Esophagus (tissue), 2 donors: Measurements from ENCODE around the gene TFDP2. TPM values are rescaled to one million over a fixed set of nuclear protein-coding genes. Genes with fewer than 3 reads are reported as not detected.
"Not testable (repeated sequence)": the region's sequence is repeated elsewhere in the genome, so short reads cannot be mapped to it uniquely, and the experiment has no call there.

Experiments
- H3K27ac ChIP-seq, 2 donors: one replicate each; pipeline ENCODE4 v1.5.1; 2013; ENCODE audit warnings: low read depth in 2 of 2, mild to moderate bottlenecking in 2 of 2, inconsistent platforms in 1 of 2, low read length in 1 of 2, moderate library complexity in 1 of 2
- H3K27me3 ChIP-seq, 2 donors: one replicate each; pipeline ENCODE4 v1.6.1; 2013; ENCODE audit warnings: low read length in 2 of 2, control low read depth in 1 of 2, mild to moderate bottlenecking in 1 of 2; ENCODE audit not compliant: insufficient read depth in 2 of 2, control insufficient read depth in 1 of 2
- H3K36me3 ChIP-seq, 2 donors: one replicate each; pipeline ENCODE4 v1.6.1; 2013; ENCODE audit warnings: low read length in 1 of 2; ENCODE audit not compliant: control insufficient read depth in 2 of 2, insufficient read depth in 2 of 2
- H3K4me1 ChIP-seq, 2 donors: one replicate each; pipeline ENCODE4 v1.6.1; 2013; ENCODE audit warnings: low read length in 1 of 2; ENCODE audit not compliant: control insufficient read depth in 2 of 2, insufficient read depth in 2 of 2
- H3K4me3 ChIP-seq, 2 donors: one replicate each; pipeline ENCODE4 v1.5.1; 2013; ENCODE audit warnings: low read length in 2 of 2, mild to moderate bottlenecking in 2 of 2, low read depth in 1 of 2, moderate library complexity in 1 of 2
- H3K9me3 ChIP-seq, 2 donors: one replicate each; pipeline ENCODE4 v1.6.1; 2013; ENCODE audit warnings: mild to moderate bottlenecking in 2 of 2, low read depth in 1 of 2, low read length in 1 of 2, moderate library complexity in 1 of 2; ENCODE audit not compliant: control insufficient read depth in 2 of 2, insufficient read depth in 1 of 2
- WGBS, 2 donors: extraction: QIAGEN DNeasy Blood & Tissue Kit; methylation state at CpG; one replicate each; pipeline ENCODE4 v1.1.7; 2013; 5-methylcytosine and 5-hydroxymethylcytosine counted together
- polyA plus RNA-seq, 2 donors: library from polyadenylated mRNA; stranded (reverse); fragments of 200-250 nt; gene quantifications; one replicate each; pipeline ENCODE4 v1.2.3, GENCODE V29; 2013
- donor health status: healthy with polysubstance abuse.
- donor health status: Bipolar disorder and iron deficiency.

Gene TFDP2
- polyA plus RNA-seq, 2 donors = 6.2 to 10.8 TPM

DNA sequence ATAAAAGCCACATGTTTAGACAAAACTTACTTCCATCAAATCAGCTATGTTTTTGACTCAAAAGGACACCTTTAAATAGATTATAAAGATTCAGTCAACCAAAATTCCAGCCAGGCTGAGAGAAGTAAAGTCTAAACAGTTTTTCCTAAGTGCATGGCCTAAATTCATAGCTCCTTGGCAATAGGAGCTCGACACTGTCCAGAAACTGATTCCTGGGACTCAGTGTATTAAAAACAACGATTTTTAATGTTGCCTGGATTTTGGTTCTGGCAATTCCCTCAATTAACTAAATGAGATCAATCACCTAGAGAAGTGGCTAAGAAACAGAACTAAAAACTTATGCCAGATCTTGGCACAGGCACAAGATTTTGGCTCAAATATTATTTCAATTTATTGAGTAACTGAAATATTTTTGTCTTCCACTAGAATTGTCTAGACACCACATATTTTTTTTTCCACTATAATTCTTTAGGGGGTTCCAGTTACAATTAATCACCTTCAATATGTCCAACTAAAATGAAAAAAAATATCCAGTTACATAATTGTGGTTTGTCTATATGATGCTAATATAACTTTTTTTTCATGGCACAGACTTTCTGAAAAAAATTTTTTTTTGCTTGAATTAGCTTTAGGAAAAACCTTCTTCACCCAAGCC, 135.9 kb downstream of the TFDP2 start:
- H3K36me3 ChIP-seq = no peaks in the 10 kb centered on the region
- no peaks in the 10 kb centered on the region for H3K27me3 ChIP-seq
- H3K4me1 ChIP-seq = no peaks in the 10 kb centered on the region
- H3K9me3 ChIP-seq = no peaks in the 10 kb centered on the region
- WGBS, 2 donors = 42 to 52% methylated on average over 2 of the region's 2 CpGs
- no peak overlapping the region for H3K4me3 ChIP-seq
- no peak overlapping the region for H3K27ac ChIP-seq

DNA sequence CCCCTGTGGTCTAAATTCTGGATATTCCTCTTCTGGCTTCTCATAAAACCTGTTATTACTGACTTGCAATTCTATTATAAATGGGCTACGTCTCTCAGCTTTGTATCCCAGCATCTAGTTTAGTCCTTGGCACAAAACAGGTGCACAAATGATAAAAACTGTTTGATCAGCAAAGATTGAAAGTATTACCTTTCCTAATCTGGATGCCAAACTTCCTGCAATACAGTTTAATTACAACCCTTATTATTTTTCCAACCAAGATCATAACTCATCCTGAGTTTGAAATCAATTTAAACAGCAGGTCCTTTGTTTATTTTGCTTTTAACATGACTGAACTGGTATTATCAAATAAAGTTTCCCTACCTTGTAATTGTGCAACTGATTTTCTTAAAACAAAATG, 140.3 kb downstream of the TFDP2 start:
- 51 to 57% methylated on average over 1 of the region's 1 CpG for WGBS, 2 donors
- Histone ChIP-seq H3K27ac (no peak overlapping the region), H3K9me3 (no peaks in the 10 kb centered on the region), H3K27me3 (no peaks in the 10 kb centered on the region), H3K4me1 (no peaks in the 10 kb centered on the region), H3K36me3 (no peaks in the 10 kb centered on the region), H3K4me3 (no peak overlapping the region)

DNA sequence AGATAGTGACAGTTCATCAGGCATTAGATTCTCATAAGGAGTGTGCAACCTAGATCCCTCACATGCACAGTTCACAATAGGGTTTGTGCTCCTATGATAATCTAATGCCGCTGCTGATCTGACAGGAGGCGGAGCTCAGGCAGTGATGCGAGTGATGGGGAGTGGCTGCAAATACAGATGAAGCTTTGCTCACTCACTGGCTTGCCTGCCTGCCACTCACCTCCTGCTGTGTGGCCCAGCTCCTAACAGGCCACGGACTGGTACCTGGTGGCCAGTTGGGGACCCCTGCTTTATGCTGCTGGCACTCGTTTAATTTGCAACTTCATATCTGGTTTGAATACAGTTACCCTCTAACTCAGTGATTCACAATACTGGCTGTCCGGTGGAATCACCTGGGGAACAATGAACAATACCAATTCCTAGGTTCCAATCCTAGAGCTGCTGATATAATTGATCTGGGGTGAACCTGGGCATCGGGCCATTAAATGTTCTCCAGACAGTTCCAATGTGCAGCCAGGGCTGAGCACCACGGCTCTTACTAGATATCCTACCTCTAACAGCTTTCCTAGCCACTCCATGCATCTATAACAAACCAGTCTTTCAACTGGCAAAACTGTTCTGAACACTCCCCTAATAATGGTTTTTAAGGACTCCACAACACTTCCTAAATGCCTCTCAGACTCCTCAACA, 141.5 kb downstream of the TFDP2 start:
- WGBS, 2 donors = 87 to 88% methylated on average over 8 of the region's 8 CpGs
- no peaks in the 10 kb centered on the region for H3K9me3 ChIP-seq
- no peak overlapping the region for H3K4me3 ChIP-seq
- no peak overlapping the region for H3K27ac ChIP-seq
- no peaks in the 10 kb centered on the region for H3K36me3 ChIP-seq
- H3K27me3 ChIP-seq = no peaks in the 10 kb centered on the region
- no peaks in the 10 kb centered on the region for H3K4me1 ChIP-seq

DNA sequence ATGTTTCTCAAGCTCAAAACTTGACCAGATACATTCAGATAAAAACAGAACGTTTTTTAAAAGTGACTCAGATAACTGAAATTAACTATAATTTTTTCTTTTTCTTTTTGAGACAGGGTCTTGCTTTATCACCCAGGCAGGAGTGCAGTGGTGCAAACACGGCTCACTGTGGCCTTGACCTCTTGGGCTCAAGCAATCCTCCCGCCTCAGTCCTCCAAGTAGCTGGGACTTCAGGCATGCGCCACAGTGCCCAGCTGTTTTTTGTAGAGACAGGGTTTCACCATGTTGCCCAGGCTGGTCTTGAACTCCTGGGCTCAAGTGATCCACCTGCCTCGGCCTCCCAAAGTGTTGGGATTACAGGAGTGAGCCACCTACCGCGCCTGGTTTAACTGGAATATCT, 144.4 kb downstream of the TFDP2 start:
- H3K27ac ChIP-seq, H3K27me3 ChIP-seq, H3K4me1 ChIP-seq, H3K9me3 ChIP-seq, H3K4me3 ChIP-seq, H3K36me3 ChIP-seq: not testable (repeated sequence)
- WGBS, 2 donors = 92 to 93% methylated on average over 7 of the region's 7 CpGs

DNA sequence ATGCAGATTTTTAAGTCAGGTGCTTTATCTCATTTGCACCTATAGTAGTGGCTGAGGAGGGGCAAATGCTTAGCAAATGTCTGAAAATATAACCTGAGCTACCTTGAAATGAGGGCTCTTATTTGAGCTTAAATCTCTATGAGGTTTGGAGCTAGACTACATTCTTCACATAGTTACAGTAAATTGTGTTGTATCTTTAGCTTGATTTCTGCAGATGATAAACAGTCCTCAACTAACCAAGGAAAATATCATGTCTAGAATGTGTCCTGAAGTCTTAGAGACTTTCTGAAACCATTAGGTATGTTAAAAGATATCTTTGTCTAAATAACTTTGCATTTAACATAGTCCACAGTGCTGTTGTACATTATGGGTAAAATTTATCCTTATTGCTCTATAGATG, 145.3 kb downstream of the TFDP2 start:
- H3K4me1 ChIP-seq = no peaks in the 10 kb centered on the region
- H3K27me3 ChIP-seq = no peaks in the 10 kb centered on the region
- H3K36me3 ChIP-seq = no peaks in the 10 kb centered on the region
- no peak overlapping the region for H3K4me3 ChIP-seq
- H3K27ac ChIP-seq = no peak overlapping the region
- H3K9me3 ChIP-seq = no peaks in the 10 kb centered on the region

DNA sequence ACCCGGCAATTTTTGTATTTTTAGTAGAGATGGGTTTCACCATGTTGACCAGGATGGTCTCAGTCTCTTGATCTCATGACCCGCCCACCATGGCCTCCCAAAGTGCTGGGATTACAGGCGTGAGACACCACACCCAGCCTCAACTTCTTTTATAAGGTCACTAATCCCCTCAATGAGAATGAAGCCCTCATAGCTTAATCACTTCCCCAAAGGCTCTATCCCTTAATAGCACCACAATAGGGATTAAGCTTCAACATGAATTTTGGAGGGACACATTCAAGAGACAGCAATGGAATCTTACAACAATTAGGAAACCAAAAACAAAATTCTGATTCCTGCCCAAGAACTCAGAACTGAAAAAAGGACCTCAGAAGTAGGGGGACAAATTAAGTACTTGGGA, 146.1 kb downstream of the TFDP2 start:
- Histone ChIP-seq H3K9me3 (no peaks in the 10 kb centered on the region), H3K4me3 (no peak overlapping the region), H3K27ac (no peak overlapping the region), H3K27me3 (no peaks in the 10 kb centered on the region), H3K4me1 (no peaks in the 10 kb centered on the region), H3K36me3 (no peaks in the 10 kb centered on the region)
- WGBS, 2 donors = 88 to 93% methylated on average over 3 of the region's 3 CpGs

DNA sequence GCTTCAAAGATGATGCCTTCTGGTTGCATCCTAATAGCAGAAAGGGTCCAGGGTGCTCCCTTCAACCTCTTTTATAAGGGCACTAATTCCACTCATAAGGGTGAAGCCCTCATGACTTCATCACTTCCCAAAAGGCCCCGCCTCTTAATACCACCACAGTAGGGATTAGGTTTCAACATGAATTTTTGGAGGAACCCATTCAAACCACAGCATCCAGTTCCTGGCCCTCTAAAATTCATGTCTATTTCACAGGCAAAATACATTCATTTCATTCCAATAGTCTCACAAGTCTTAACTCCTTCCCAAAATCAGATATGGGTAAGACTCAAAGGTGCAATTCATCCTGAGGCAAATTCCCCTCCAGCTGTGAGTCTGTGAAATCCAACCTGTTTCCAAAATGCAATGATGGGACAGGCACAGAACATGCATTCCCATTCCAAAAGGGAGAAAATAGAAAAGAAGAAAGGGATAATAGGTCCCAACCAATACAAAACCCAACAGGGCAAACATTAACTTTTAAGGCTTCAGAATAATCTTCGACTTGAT, 148.9 kb downstream of the TFDP2 start:
- Histone ChIP-seq H3K9me3 (no peaks in the 10 kb centered on the region), H3K4me1 (no peaks in the 10 kb centered on the region), H3K36me3 (no peaks in the 10 kb centered on the region), H3K27me3 (no peaks in the 10 kb centered on the region), H3K27ac (no peak overlapping the region), H3K4me3 (no peak overlapping the region)
- 91 to 95% methylated on average over 2 of the region's 2 CpGs for WGBS, 2 donors

DNA sequence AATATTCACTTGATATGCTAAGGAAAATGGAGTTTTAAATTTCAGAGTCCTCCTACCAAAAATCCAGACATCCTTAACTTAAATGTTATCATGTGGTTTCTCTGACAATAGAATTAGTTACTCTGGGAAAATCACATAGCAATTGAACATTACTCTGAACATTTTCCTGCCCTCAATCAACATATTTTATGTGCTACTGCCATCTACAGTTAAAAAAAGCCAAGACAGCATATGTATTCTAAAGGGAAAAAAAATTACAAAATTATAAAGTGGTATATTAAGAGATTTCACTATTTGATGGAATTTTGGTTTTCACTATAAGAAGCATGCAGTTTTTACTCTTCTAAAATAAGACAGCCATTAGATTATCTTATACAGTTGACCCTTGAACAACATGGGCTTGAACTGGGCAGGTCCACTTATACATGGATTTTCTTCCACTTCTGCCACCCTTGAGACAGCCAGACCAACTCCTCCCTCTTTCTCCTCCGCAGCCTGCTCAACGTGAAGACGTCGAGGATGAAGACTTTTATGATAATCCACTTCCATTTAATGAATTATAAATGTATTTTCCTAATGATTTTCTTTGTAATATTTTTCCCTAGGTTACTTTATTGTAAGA, 150.6 kb downstream of the TFDP2 start:
- Histone ChIP-seq H3K27ac (no peak overlapping the region), H3K27me3 (no peaks in the 10 kb centered on the region), H3K36me3 (no peaks in the 10 kb centered on the region), H3K9me3 (no peaks in the 10 kb centered on the region), H3K4me3 (no peak overlapping the region), H3K4me1 (no peaks in the 10 kb centered on the region)
- WGBS, 2 donors = 60 to 66% methylated on average over 4 of the region's 4 CpGs

DNA sequence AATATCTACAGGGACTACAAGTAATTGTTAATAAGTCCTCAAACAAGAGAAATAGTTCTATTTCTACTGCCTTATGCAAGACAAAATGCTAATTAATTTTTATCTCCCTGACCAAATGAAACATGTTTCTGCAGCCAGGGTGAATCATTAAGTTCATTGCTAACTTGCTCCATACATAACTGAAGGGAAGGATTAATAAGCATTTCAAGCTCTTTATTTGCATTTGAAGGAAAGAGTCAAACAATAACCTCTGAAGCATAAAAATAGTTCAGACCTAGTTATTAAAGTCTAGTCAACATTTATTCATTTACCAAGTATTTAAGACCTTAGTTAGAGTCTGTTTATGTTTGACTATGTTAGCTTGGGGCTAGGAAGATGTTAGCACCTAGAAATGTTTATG, 152.9 kb downstream of the TFDP2 start:
- no peak overlapping the region for H3K4me3 ChIP-seq
- H3K9me3 ChIP-seq = no peaks in the 10 kb centered on the region
- no peaks in the 10 kb centered on the region for H3K36me3 ChIP-seq
- no peaks in the 10 kb centered on the region for H3K4me1 ChIP-seq
- H3K27ac ChIP-seq = no peak overlapping the region
- no peaks in the 10 kb centered on the region for H3K27me3 ChIP-seq

DNA sequence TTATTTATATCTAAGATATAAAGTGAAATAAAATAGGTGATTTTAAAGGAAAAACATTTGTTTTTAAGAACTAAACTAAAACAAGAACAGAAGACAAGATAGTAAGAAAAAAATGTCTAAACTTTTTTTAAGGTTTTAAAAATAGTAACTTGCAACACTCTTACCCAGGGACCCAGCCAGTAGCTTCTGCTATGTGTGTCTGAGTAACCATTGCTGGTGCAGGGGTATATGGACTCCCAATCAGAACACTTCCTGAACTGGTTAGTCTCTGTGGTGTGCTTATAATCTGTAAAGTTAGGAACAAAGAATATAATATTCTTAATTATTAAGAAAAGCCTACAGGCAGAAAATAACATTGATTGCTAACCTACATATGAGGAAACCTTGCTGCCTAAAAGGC, 154.5 kb downstream of the TFDP2 start:
- no peak overlapping the region for H3K4me3 ChIP-seq
- no peaks in the 10 kb centered on the region for H3K27me3 ChIP-seq
- H3K9me3 ChIP-seq = no peaks in the 10 kb centered on the region
- no peaks in the 10 kb centered on the region for H3K4me1 ChIP-seq
- H3K36me3 ChIP-seq = no peaks in the 10 kb centered on the region
- H3K27ac ChIP-seq = no peak overlapping the region
